ENCODE measurements around the gene RABL3. TPM values are rescaled to one million over a fixed set of nuclear protein-coding genes. Genes with fewer than 3 reads are reported as not detected.

RABL3 gene
- total RNA-seq, 2 donors from 2014 or later: 16.9 to 22.3 TPM

Other genes with a start within 250 kb of the RABL3 start
- gene NDUFB4, start 146.2 kb downstream of the RABL3 start, total RNA-seq: 100 to 1,000 TPM in 1 of 2 donors, 10 to 100 TPM in 1; 94.9 to 101 TPM
- gene HGD, start 60.3 kb downstream of the RABL3 start, total RNA-seq: under 1 TPM; 0.48 to 0.83 TPM
- gene GTF2E1, start 228 bp upstream of the RABL3 start, total RNA-seq: 10 to 100 TPM; 12.0 to 16.7 TPM
- under 1 TPM; 0.23 to 0.29 TPM for gene STXBP5L, start 165.7 kb upstream of the RABL3 start, total RNA-seq